Measurements from ENCODE around the gene MOB1A. TPM values are rescaled to one million over a fixed set of nuclear protein-coding genes. Genes with fewer than 3 reads are reported as not detected.
"Not testable (repeated sequence)": the region's sequence is repeated elsewhere in the genome, so short reads cannot be mapped to it uniquely, and the experiment has no call there.

The MOB1A gene
- polyA plus RNA-seq, 1 donor: 41.3 TPM

- DNase-seq: peak; percentile 89
Observed at GRCh38 chr2:74198461-74199274, 20.0 kb upstream of the MOB1A start, which contains the start of gene MTHFD2. MTHFD2 (plus strand) TSS chr2:74198615; CDS start chr2:74198642, 27 bp downstream.

GRCh38 chr2:74198023-74198460 lies 19.4 kb upstream of the MOB1A start:
- DNase-seq: no peak

GRCh38 chr2:74197049-74197448 lies 18.4 kb upstream of the MOB1A start:
- no peak for DNase-seq

- DNase-seq: no peak
Observed at GRCh38 chr2:74194799-74195198, 16.1 kb upstream of the MOB1A start.

- no peak for DNase-seq
Observed at GRCh38 chr2:74191596-74192380, 13.1 kb upstream of the MOB1A start.

GRCh38 chr2:74188696-74189095 lies 10.0 kb upstream of the MOB1A start:
- DNase-seq: no peak

GRCh38 chr2:74188018-74188601 lies 9.4 kb upstream of the MOB1A start:
- DNase-seq: no peak

GRCh38 chr2:74186706-74187105 lies 8.0 kb upstream of the MOB1A start:
- DNase-seq: not testable (repeated sequence)

- no peak for DNase-seq
Observed at GRCh38 chr2:74186038-74186437, 7.4 kb upstream of the MOB1A start.

GRCh38 chr2:74183878-74184277 lies 5.2 kb upstream of the MOB1A start:
- DNase-seq: no peak

- peak; percentile 38 for DNase-seq
Observed at GRCh38 chr2:74181739-74182138, 3.1 kb upstream of the MOB1A start.

GRCh38 chr2:74179063-74179865 lies 585 bp upstream of the MOB1A start:
- no peak for DNase-seq

GRCh38 chr2:74177696-74178095 lies 983 bp downstream of the MOB1A start:
- DNase-seq: no peak

GRCh38 chr2:74174909-74175308 lies 3.8 kb downstream of the MOB1A start:
- no peak for DNase-seq

- DNase-seq: no peak
Observed at GRCh38 chr2:74168739-74169138, 9.9 kb downstream of the MOB1A start.

GRCh38 chr2:74164761-74165160 lies 13.9 kb downstream of the MOB1A start:
- DNase-seq: no peak

GRCh38 chr2:74162951-74163350 lies 15.7 kb downstream of the MOB1A start:
- DNase-seq: no peak

GRCh38 chr2:74155830-74156229 lies 22.8 kb downstream of the MOB1A start:
- DNase-seq: no peak

GRCh38 chr2:74152954-74153353 lies 25.7 kb downstream of the MOB1A start:
- no peak for DNase-seq

GRCh38 chr2:74149570-74150319 lies 28.9 kb downstream of the MOB1A start:
- no peak for DNase-seq

GRCh38 chr2:74149247-74149525 lies 29.5 kb downstream of the MOB1A start:
- no peak for DNase-seq

Measured in hindlimb muscle (tissue), 1 donor.